Breast epithelium (tissue), 4 donors: Measurements from ENCODE around the gene FOXRED1. TPM values are rescaled to one million over a fixed set of nuclear protein-coding genes. Genes with fewer than 3 reads are reported as not detected.

Experiments
- DNase-seq, 2 donors: peaks; one replicate each; pipeline ENCODE4 v3.0.0-alpha.2; 2019; ENCODE audit warnings: low spot score in 2 of 2
- H3K27ac ChIP-seq, 2 donors: fragments of 200-600 bp; sonication (generic) in 1 of 2; one replicate each; pipeline ENCODE4 v1.5.1; 2016 to 2019; ENCODE audit warnings: mild to moderate bottlenecking in 1 of 2
- H3K27me3 ChIP-seq, 2 donors: fragments of 200-600 bp; sonication (generic) in 1 of 2; one replicate each; pipeline versions ENCODE4 v1.5.1 to v1.6.0; 2017 to 2019; ENCODE audit warnings: control low read depth in 1 of 2, mild to moderate bottlenecking in 1 of 2
- H3K36me3 ChIP-seq: fragments of 200-600 bp; one replicate; pipeline ENCODE4 v1.5.1; 2019
- H3K4me1 ChIP-seq, 2 donors: fragments of 200-600 bp; sonication (generic); one replicate each; pipeline ENCODE4 v1.5.1; 2016 to 2019; ENCODE audit warnings: control low read depth in 1 of 2
- H3K4me3 ChIP-seq, 3 donors: fragments of 200-600 bp; sonication (generic); 1 replicate in 2 of 3; 2 replicates in 1 of 3; pipeline ENCODE4 v1.5.1; 2016 to 2019; ENCODE audit warnings: mild to moderate bottlenecking in 3 of 3, moderate library complexity in 2 of 3
- H3K9me3 ChIP-seq, 2 donors: fragments of 200-600 bp; sonication (generic) in 1 of 2; one replicate each; pipeline ENCODE4 v1.5.1; 2016 to 2019; ENCODE audit warnings: control low read depth in 1 of 2
- POLR2A ChIP-seq: fragments of 450-650 bp; IDR thresholded peaks from one replicate; pipeline ENCODE4 v1.6.1; 2016; ENCODE audit warnings: antibody characterized with exemption, mild to moderate bottlenecking, moderate library complexity
- POLR2AphosphoS5 ChIP-seq, 3 donors: sonication (generic); formaldehyde crosslinking; IDR thresholded peaks; one replicate each; pipeline ENCODE4 v1.6.1; 2017; ENCODE audit warnings: antibody characterized with exemption in 3 of 3
- intact Hi-C: fragments of 100-400 bp; cut with DNase I; formaldehyde crosslinking; loops from one replicate; pipeline ENCODE4 v1.15.1; 2023; ENCODE audit warnings: low total_unique reads
- total RNA-seq, 3 donors: library from RNA; depleted of rRNA; stranded (reverse); fragments of >200 nt; gene quantifications; one replicate each; pipeline ENCODE4 v1.1.0, GENCODE V29; 2016
- TF ChIP-seq, protein P1 (sequence below), 3 donors: fragments of 450-650 bp; IDR thresholded peaks; one replicate each; pipeline ENCODE4 v1.5.1; 2016 to 2017; ENCODE audit warnings: antibody characterized with exemption in 3 of 3, mild to moderate bottlenecking in 3 of 3, moderate library complexity in 3 of 3

FOXRED1 gene
- total RNA-seq, 3 donors from 2014 or later = 13.1 to 23.3 (median 16.6) TPM

GRCh38 chr11:126262216-126262615, 6.7 kb upstream of the FOXRED1 start:
- intact Hi-C loops = no loop called here
- Histone ChIP-seq H3K4me3 (no peak overlapping the region), H3K27ac (no peak overlapping the region), H3K9me3 (no peaks in the 10 kb centered on the region), H3K36me3 (peaks cover 17% of the 10 kb centered on the region), H3K4me1 (no peaks in the 10 kb centered on the region), H3K27me3 (no peaks in the 10 kb centered on the region)
- DNase-seq = no peak
- TF ChIP-seq POLR2AphosphoS5 (IDR thresholded peaks at IDR 0.05) (no peak), POLR2A (no peak)
- TF ChIP-seq, protein P1, sequence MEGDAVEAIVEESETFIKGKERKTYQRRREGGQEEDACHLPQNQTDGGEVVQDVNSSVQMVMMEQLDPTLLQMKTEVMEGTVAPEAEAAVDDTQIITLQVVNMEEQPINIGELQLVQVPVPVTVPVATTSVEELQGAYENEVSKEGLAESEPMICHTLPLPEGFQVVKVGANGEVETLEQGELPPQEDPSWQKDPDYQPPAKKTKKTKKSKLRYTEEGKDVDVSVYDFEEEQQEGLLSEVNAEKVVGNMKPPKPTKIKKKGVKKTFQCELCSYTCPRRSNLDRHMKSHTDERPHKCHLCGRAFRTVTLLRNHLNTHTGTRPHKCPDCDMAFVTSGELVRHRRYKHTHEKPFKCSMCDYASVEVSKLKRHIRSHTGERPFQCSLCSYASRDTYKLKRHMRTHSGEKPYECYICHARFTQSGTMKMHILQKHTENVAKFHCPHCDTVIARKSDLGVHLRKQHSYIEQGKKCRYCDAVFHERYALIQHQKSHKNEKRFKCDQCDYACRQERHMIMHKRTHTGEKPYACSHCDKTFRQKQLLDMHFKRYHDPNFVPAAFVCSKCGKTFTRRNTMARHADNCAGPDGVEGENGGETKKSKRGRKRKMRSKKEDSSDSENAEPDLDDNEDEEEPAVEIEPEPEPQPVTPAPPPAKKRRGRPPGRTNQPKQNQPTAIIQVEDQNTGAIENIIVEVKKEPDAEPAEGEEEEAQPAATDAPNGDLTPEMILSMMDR (IDR thresholded peaks at IDR 0.05) = no peak

- TF ChIP-seq POLR2AphosphoS5 (IDR thresholded peaks at IDR 0.05) (no peak), POLR2A (no peak)
- TF ChIP-seq, protein P1 (IDR thresholded peaks at IDR 0.05) = no peak
- Histone ChIP-seq H3K9me3 (no peaks in the 10 kb centered on the region), H3K4me1 (no peaks in the 10 kb centered on the region), H3K27me3 (no peaks in the 10 kb centered on the region), H3K4me3 (no peak overlapping the region), H3K36me3 (peaks cover 17% of the 10 kb centered on the region), H3K27ac (no peak overlapping the region)
- no peak for DNase-seq
- intact Hi-C loops = no loop called here
Measured at GRCh38 chr11:126263489-126263888, 5.5 kb upstream of the FOXRED1 start.

- Histone ChIP-seq H3K9me3 (no peaks in the 10 kb centered on the region), H3K4me3 (no peak overlapping the region), H3K27ac (no peak overlapping the region), H3K36me3 (peaks cover 17% of the 10 kb centered on the region), H3K27me3 (no peaks in the 10 kb centered on the region), H3K4me1 (no peaks in the 10 kb centered on the region)
- TF ChIP-seq POLR2AphosphoS5 (IDR thresholded peaks at IDR 0.05) (no peak), POLR2A (no peak)
- TF ChIP-seq, protein P1 (IDR thresholded peaks at IDR 0.05) = no peak
- intact Hi-C loops = no loop called here
- no peak for DNase-seq
Measured at GRCh38 chr11:126265811-126266210, 3.1 kb upstream of the FOXRED1 start.

- H3K9me3 ChIP-seq = no peaks in the 10 kb centered on the region
- H3K4me1 ChIP-seq = no peaks in the 10 kb centered on the region
- H3K4me3 ChIP-seq = peak overlapping the region; percentile 86 to 89 (median 89)
- H3K27me3 ChIP-seq = no peaks in the 10 kb centered on the region
- intact Hi-C loops = loop anchor here (1.0 kb wide), 1 partner anchor 42 kb away; no protein-coding TSS in a partner anchor
- peak overlapping the region; percentile 92 for H3K27ac ChIP-seq
- TF ChIP-seq POLR2AphosphoS5 (IDR thresholded peaks at IDR 0.05) (no peak), POLR2A (no peak)
- TF ChIP-seq, protein P1 (IDR thresholded peaks at IDR 0.05) = no peak
- H3K36me3 ChIP-seq = peaks cover 15% of the 10 kb centered on the region
- no peak for DNase-seq
Measured at GRCh38 chr11:126267650-126268049, 1.3 kb upstream of the FOXRED1 start.

DNA sequence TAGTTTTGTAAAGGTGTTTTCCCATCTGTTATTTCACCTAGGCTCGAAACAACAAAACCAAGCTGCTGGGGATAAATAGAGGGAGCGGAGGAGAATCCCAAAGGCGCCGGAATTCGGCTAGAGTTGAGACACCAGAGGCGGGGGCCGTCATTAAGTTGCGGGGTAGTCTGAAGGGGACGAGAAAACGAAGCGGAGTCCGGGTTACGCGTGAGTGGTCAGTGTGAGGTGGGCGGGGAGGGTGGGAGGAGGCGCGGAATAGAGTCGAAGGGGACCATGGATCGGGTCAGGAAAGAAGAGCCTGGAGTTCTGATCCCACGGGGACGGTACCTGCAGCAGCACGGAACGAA, 620 bp upstream of the FOXRED1 start:
- DNase-seq = no peak
- peak overlapping the region; percentile 92 for H3K27ac ChIP-seq
- H3K4me1 ChIP-seq = no peaks in the 10 kb centered on the region
- peak overlapping the region; percentile 86 to 89 (median 89) for H3K4me3 ChIP-seq
- intact Hi-C loops = loop anchor here (1.0 kb wide), 1 partner anchor 41 kb away; no protein-coding TSS in a partner anchor
- TF ChIP-seq POLR2AphosphoS5 (IDR thresholded peaks at IDR 0.05) (no peak), POLR2A (no peak)
- TF ChIP-seq, protein P1 (IDR thresholded peaks at IDR 0.05) = no peak
- no peaks in the 10 kb centered on the region for H3K9me3 ChIP-seq
- peaks cover 12% of the 10 kb centered on the region for H3K36me3 ChIP-seq
- H3K27me3 ChIP-seq = no peaks in the 10 kb centered on the region
